Body of pancreas (tissue), 4 donors: ENCODE results near the gene TMEM52.

Experiments used
- POLR2A ChIP-seq, 3 donors: fragments of 450-650 bp; IDR thresholded peaks; one replicate each; pipeline ENCODE4 v1.6.1; 2016; ENCODE audit warnings: antibody characterized with exemption in 3 of 3, mild to moderate bottlenecking in 2 of 3
- TF ChIP-seq, protein P1 (sequence below), 7 experiments: fragments of 450-650 bp in 4 of 7; fragments of 200-600 bp in 3 of 7; sonication (generic) in 3 of 7; IDR thresholded peaks; one replicate each; pipeline ENCODE4 v1.5.1; 2016 to 2019; ENCODE audit warnings: antibody characterized with exemption in 7 of 7

DNA sequence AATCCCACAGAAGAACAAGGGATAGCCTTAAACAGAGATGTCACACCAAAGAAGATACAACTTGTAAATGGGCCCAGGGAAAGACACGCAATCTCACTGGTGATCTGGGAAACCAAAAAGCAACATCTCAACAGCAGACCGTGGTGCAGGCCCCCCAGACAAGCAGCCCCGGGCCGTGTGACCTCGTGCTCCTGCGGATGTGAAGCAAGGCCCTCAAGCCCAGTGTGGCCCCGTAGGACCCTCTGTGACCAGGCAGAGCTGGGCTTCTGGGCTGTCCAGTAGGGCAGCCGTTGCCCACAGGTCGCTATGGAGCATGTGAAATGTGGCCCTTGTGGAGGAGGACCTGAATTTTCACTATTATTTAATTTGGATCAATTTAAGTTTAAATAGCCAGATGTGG is 34.9 kb upstream of the TMEM52 start:
- TF ChIP-seq, protein P1, sequence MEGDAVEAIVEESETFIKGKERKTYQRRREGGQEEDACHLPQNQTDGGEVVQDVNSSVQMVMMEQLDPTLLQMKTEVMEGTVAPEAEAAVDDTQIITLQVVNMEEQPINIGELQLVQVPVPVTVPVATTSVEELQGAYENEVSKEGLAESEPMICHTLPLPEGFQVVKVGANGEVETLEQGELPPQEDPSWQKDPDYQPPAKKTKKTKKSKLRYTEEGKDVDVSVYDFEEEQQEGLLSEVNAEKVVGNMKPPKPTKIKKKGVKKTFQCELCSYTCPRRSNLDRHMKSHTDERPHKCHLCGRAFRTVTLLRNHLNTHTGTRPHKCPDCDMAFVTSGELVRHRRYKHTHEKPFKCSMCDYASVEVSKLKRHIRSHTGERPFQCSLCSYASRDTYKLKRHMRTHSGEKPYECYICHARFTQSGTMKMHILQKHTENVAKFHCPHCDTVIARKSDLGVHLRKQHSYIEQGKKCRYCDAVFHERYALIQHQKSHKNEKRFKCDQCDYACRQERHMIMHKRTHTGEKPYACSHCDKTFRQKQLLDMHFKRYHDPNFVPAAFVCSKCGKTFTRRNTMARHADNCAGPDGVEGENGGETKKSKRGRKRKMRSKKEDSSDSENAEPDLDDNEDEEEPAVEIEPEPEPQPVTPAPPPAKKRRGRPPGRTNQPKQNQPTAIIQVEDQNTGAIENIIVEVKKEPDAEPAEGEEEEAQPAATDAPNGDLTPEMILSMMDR (IDR thresholded peaks at IDR 0.05) = no peak
- no peak for TF ChIP-seq POLR2A (IDR thresholded peaks at IDR 0.05)
